ENCODE results near the gene RNF4.
"Not testable (repeated sequence)": the region's sequence is repeated elsewhere in the genome, so short reads cannot be mapped to it uniquely, and the experiment has no call there.

The RNF4 gene

GRCh38 chr4:2427383-2428334, 41.2 kb upstream of the RNF4 start:
- Histone ChIP-seq H3K9me2 (replicated peaks; ENCODE audit: insufficient read depth, low read length) (no peaks in the 10 kb centered on the region), H3K4me1 (ENCODE audit: low read length) (no peaks in the 10 kb centered on the region), H3K27ac (ENCODE audit: low read length) (no peak overlapping the region), H3K9me3 (replicated peaks; ENCODE audit: insufficient read depth, low read length) (no peaks in the 10 kb centered on the region), H3K4me3 (ENCODE audit: low read length) (no peak overlapping the region), H3F3A (ENCODE audit: insufficient read depth, low read length) (no peaks in the 10 kb centered on the region), H3K79me2 (ENCODE audit: low read length) (no peaks in the 10 kb centered on the region), H3K27me3 (replicated peaks; ENCODE audit: insufficient read depth, low read length) (no peaks in the 10 kb centered on the region; the same call in 1 of the 2 replicates), H2AFZ (ENCODE audit: low read length) (no peak overlapping the region), H3K36me3 (replicated peaks; ENCODE audit: insufficient read depth, low read length) (no peaks in the 10 kb centered on the region), H3K4me2 (ENCODE audit: low read depth, low read length) (no peak overlapping the region), H3K9ac (ENCODE audit: low read length) (no peak overlapping the region), H4K20me1 (ENCODE audit: insufficient read depth, low read length) (no peaks in the 10 kb centered on the region)
- TF ChIP-seq EZH2phosphoT487 (IDR thresholded peaks at IDR 0.05; ENCODE audit: low read length), result no peak
- TF ChIP-seq CTCF (IDR thresholded peaks at IDR 0.05; ENCODE audit: low read length), result no peak
- no peak for TF ChIP-seq EZH2 (optimal IDR thresholded peaks at IDR 0.05; ENCODE audit: low read depth, low read length)
- no peak for DNase-seq

GRCh38 chr4:2428496-2429213, 40.3 kb upstream of the RNF4 start:
- DNase-seq, result no peak
- H3K4me3 ChIP-seq (ENCODE audit: low read length), result no peak overlapping the region
- no peak overlapping the region for H3K4me2 ChIP-seq (ENCODE audit: low read depth, low read length)
- TF ChIP-seq EZH2phosphoT487 (IDR thresholded peaks at IDR 0.05; ENCODE audit: low read length) (no peak), EZH2 (optimal IDR thresholded peaks at IDR 0.05; ENCODE audit: low read depth, low read length) (no peak), CTCF (IDR thresholded peaks at IDR 0.05; ENCODE audit: low read length) (no peak)
- H2AFZ ChIP-seq (ENCODE audit: low read length), result no peak overlapping the region
- no peaks in the 10 kb centered on the region for H3K4me1 ChIP-seq (ENCODE audit: low read length)
- no peaks in the 10 kb centered on the region for H3K79me2 ChIP-seq (ENCODE audit: low read length)
- no peaks in the 10 kb centered on the region for H4K20me1 ChIP-seq (ENCODE audit: insufficient read depth, low read length)
- H3K27me3 ChIP-seq (replicated peaks; ENCODE audit: insufficient read depth, low read length), result no peaks in the 10 kb centered on the region; the same call in 1 of the 2 replicates
- H3K9me3 ChIP-seq (replicated peaks; ENCODE audit: insufficient read depth, low read length), result no peaks in the 10 kb centered on the region
- no peak overlapping the region for H3K9ac ChIP-seq (ENCODE audit: low read length)
- no peaks in the 10 kb centered on the region for H3K9me2 ChIP-seq (replicated peaks; ENCODE audit: insufficient read depth, low read length)
- no peaks in the 10 kb centered on the region for H3F3A ChIP-seq (ENCODE audit: insufficient read depth, low read length)
- no peaks in the 10 kb centered on the region for H3K36me3 ChIP-seq (replicated peaks; ENCODE audit: insufficient read depth, low read length)
- H3K27ac ChIP-seq (ENCODE audit: low read length), result no peak overlapping the region

- not testable (repeated sequence) for H3K9me2 ChIP-seq (replicated peaks; ENCODE audit: insufficient read depth, low read length); H3K4me3 ChIP-seq (ENCODE audit: low read length); H2AFZ ChIP-seq (ENCODE audit: low read length); H3K4me2 ChIP-seq (ENCODE audit: low read depth, low read length); H4K20me1 ChIP-seq (ENCODE audit: insufficient read depth, low read length); H3K36me3 ChIP-seq (replicated peaks; ENCODE audit: insufficient read depth, low read length); H3K9me3 ChIP-seq (replicated peaks; ENCODE audit: insufficient read depth, low read length); H3F3A ChIP-seq (ENCODE audit: insufficient read depth, low read length); H3K79me2 ChIP-seq (ENCODE audit: low read length); H3K27ac ChIP-seq (ENCODE audit: low read length); H3K27me3 ChIP-seq (replicated peaks; ENCODE audit: insufficient read depth, low read length); DNase-seq; H3K9ac ChIP-seq (ENCODE audit: low read length); H3K4me1 ChIP-seq (ENCODE audit: low read length)
Observed at GRCh38 chr4:2429945-2430757, 38.8 kb upstream of the RNF4 start.
